ENCODE results near the gene GALNT8.

GALNT8 gene

DNA sequence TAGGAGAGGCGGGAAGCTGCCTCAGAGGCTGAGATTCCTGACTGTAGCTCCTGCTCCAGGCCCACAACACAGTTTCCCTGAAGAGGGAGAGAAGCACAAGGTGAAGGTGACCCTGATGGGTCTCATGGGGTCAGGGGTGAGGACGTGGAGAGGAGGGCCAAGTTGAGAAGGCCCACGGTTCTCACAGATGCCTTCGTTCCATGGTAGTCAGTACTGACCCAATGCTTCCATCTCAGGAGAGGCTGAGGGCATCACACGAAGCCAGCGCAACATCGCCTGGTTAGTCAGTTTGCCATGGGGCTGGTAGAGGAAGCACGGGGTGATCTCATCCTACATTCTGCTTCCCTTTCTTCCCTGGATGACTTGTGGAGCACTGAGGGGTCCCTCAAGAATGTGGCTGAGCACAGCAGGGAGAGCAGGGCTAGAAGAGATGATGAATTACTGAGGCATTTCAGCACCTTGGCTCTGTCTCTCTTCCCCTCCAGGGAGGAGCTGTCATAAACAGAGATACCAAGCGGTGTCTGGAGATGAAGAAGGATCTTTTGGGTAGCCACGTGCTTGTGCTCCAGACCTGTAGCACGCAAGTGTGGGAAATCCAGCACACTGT lies 51.9 kb downstream of the GALNT8 start:
- in situ Hi-C loops (cut with MboI; ENCODE audit: low sequenced_read_pairs, unreplicated experiment) = loop anchor here (25.0 kb wide), 1 partner anchor 885 kb away; no protein-coding TSS in a partner anchor
- DNase-seq (ENCODE audit: low spot score) = no peak
- TF ChIP-seq, protein P1, sequence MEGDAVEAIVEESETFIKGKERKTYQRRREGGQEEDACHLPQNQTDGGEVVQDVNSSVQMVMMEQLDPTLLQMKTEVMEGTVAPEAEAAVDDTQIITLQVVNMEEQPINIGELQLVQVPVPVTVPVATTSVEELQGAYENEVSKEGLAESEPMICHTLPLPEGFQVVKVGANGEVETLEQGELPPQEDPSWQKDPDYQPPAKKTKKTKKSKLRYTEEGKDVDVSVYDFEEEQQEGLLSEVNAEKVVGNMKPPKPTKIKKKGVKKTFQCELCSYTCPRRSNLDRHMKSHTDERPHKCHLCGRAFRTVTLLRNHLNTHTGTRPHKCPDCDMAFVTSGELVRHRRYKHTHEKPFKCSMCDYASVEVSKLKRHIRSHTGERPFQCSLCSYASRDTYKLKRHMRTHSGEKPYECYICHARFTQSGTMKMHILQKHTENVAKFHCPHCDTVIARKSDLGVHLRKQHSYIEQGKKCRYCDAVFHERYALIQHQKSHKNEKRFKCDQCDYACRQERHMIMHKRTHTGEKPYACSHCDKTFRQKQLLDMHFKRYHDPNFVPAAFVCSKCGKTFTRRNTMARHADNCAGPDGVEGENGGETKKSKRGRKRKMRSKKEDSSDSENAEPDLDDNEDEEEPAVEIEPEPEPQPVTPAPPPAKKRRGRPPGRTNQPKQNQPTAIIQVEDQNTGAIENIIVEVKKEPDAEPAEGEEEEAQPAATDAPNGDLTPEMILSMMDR (IDR thresholded peaks at IDR 0.05; ENCODE audit: borderline replicate concordance, control extremely low read depth, extremely low read depth, insufficient read depth, missing control alignments) = no peak

DNA sequence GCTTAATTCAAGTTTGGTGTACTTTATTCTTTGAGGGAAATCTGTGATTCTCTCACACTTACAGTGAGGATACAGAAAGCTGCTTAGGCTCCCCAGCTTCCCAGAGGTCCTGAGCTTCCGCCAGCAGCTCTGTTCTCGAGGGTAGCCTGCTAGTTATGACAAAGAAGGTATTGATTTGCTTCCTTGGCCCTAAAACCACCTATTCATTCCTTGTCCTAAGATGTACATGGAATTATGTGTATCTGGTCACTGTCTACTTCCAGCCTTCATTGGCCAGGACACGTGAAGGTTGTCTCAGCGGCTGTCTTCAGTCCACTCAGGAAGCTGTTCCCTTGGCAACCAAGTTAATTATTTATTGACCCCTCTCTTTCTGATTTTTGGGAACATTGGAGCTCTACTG lies 55.7 kb downstream of the GALNT8 start:
- in situ Hi-C loops (cut with MboI; ENCODE audit: low sequenced_read_pairs, unreplicated experiment) = no loop called here
- TF ChIP-seq, protein P1 (IDR thresholded peaks at IDR 0.05; ENCODE audit: borderline replicate concordance, control extremely low read depth, extremely low read depth, insufficient read depth, missing control alignments) = no peak
- no peak for DNase-seq (ENCODE audit: low spot score)

DNA sequence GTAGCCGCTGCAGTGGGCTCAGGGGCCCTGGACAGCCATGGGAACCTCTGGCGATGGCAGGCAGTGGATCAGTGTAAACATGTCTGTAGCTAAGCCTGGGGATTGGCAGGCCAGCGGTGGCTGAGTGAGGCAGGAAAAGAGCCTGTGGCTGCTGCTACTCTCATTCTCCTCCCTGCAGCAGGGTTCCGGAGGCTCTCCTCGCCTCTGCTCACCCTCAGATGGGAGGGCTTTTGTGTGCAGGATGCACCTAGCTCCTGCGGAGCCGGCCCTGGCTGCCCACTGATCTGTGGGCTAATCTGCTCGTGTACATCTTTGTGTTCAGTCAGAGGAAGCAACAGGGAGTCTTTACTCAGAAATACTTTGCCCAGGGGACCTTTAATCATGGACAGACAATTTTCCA lies 59.5 kb downstream of the GALNT8 start:
- in situ Hi-C loops (cut with MboI; ENCODE audit: low sequenced_read_pairs, unreplicated experiment) = no loop called here

DNA sequence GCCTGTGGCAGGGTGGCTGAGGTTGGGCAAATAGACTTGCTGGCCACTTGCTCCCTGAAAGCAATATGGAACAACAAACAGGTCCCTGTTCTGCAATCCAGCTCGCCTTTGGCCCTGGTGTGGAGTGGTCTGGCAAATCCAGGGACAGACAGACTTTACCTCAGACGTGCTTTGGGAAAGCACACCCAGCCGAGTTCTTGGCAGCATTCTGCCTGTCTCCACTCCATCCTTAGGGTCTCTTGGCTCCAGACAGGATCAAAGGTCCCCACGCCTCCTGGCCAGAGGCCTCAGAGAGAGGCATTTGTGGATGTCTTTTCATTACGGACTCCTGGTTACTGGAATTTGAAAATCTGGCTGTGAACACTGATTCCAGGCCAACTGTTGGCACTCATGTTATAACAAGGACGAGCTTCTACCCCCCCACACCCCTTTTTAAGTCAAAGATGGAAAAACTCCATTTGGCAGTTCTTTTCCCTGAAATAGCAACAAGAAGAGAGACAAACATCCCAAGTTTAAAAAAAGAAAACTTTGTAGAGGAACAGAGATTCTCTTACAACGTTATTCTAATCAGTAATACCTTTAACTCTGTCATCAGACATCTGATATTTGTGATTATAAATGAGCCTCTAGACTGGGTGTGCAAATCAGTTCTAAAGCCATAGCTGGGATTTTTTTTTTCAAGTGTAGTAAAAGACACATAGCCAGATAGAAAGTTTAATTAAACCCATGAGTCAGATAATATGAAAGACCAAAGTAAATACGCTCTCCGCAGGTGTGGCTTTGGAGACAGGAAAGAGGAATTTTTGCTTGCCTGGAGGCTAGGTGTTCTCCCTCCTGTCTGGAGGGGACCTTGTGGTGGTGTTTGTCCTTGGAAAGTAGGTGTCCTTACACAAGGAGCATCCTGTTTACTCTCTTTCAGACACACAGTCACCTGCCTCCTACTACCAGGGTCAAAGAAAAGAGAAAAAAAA lies 60.7 kb downstream of the GALNT8 start:
- TF ChIP-seq, protein P1 (IDR thresholded peaks at IDR 0.05; ENCODE audit: borderline replicate concordance, control extremely low read depth, extremely low read depth, insufficient read depth, missing control alignments) = no peak
- no peak for DNase-seq (ENCODE audit: low spot score)
- in situ Hi-C loops (cut with MboI; ENCODE audit: low sequenced_read_pairs, unreplicated experiment) = no loop called here

More for the DNA sequence above, 59.5 kb downstream of the GALNT8 start:
- DNase-seq (ENCODE audit: low spot score) = no peak
- TF ChIP-seq, protein P1 (IDR thresholded peaks at IDR 0.05; ENCODE audit: borderline replicate concordance, control extremely low read depth, extremely low read depth, insufficient read depth, missing control alignments) = no peak

DNA sequence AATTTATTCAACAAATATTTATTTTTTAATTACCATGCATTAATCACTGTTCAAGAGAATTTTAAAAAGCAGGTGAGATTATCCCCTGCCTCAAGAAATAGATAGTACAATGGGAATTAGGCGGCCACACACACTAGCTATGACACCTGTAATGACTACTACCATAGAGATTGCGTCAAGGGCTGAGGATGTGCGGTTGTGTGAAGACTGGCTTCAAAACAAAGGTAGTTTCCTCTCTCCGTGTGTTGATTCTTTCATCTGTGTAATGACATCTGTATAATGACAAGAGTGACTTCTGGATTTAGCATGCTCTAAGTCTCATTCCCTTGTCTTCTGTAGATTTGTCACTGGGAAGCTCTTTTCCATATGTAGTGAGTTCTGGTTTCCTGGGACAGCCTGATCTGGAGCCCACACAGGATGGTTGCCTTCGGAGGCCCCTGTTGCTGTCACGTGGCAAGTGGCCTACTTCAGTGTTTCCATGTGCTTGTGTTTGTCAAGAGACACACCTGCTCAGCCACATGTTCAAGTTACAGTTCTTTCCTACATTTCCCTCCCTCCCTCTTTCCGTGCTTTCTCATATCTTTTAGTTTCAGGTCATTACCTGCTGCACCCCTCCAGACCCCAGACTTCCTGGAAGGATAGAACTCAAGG lies 64.3 kb downstream of the GALNT8 start:
- TF ChIP-seq, protein P1 (IDR thresholded peaks at IDR 0.05; ENCODE audit: borderline replicate concordance, control extremely low read depth, extremely low read depth, insufficient read depth, missing control alignments) = no peak
- in situ Hi-C loops (cut with MboI; ENCODE audit: low sequenced_read_pairs, unreplicated experiment) = no loop called here
- no peak for DNase-seq (ENCODE audit: low spot score)

DNA sequence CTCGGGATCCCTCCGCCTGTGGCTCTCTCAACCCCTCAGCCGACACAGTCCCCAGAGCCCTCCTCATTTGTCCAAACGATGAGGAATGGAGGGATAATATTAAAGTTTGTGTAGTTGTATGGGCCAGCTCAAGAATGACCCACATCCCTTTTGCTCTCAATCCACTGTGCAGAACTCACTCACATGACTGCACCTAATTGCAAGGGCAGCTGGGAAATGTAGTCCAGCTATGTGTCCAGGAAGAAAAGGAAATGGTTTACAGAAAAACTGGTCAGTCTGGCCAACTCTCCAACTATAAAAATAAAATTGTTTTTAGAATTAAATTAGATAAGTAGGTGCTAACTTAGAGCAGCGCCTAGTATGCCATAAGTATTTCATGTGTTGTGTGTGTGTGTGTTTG lies 66.6 kb downstream of the GALNT8 start:
- TF ChIP-seq, protein P1 (IDR thresholded peaks at IDR 0.05; ENCODE audit: borderline replicate concordance, control extremely low read depth, extremely low read depth, insufficient read depth, missing control alignments) = no peak
- no peak for DNase-seq (ENCODE audit: low spot score)
- in situ Hi-C loops (cut with MboI; ENCODE audit: low sequenced_read_pairs, unreplicated experiment) = no loop called here
